IPS-11a (cell line): Measurements from ENCODE around the gene FOXO1.

Experiments
- H3K4me3 ChIP-seq: one replicate; pipeline ENCODE4 v1.5.1; 2013; ENCODE audit warnings: low read depth, low read length, control low read depth

FOXO1 gene

DNA sequence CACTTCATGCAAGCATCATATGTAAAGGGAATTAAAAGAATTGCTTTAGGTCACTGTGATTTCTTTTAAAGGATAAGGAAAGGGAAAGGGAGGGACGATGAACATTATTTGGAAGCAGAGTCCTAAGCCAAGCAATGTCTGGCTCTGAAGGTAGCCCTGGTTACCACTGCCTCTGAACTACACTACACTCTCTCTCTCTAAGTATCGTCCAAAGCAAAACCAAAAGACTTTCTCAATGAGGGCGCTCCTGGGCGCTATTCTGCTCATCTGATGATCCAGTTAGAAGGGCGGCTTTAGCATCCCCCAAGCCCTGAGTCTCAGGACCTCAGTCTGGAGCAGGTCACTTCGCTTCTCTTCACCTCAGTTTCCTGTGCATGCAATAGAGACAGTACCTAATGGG, 26.2 kb downstream of the FOXO1 start:
- no peak overlapping the region for H3K4me3 ChIP-seq

- H3K4me3 ChIP-seq: no peak overlapping the region
Observed at GRCh38 chr13:40639221-40639681, 27.2 kb downstream of the FOXO1 start.

DNA sequence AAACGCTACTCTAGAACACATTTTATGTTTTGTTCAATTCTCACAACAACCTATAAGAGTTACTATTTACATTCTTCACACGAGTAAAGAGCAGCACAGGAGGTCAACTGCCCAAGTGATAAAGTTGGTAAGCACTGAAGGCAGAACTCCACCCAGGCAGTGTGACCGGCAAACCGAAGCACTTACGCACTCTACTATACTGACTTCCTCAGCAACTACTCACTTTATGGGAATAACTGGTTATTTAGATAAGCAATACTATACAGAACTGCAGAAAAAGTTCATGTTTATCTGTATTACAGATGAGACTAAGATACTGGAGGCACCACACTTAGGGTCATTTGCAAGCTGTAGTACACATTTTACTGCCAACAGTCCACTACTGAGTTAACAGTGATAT, 28.8 kb downstream of the FOXO1 start:
- H3K4me3 ChIP-seq: no peak overlapping the region

- no peak overlapping the region for H3K4me3 ChIP-seq
Observed at GRCh38 chr13:40635315-40635995, 31.0 kb downstream of the FOXO1 start.

DNA sequence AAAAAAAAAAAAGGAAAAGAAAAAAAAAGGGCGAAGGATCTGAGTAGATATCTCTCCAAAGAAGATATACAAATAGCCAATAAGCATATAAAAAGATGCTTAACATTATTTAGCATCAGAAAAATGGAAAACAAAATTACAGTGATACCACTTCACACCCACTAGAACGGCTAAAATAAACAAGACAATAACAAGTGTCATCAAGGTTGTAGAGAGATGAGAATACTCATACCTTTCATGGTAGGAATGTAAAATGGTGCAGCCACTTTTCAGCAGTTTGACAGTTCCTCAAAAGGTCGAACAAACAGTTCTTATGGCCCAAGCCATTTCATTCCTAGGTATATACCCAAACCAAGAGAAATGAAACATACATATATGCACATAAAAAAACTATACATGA, 33.5 kb downstream of the FOXO1 start:
- no peak overlapping the region for H3K4me3 ChIP-seq

- H3K4me3 ChIP-seq: no peak overlapping the region
Observed at GRCh38 chr13:40631605-40632004, 34.8 kb downstream of the FOXO1 start.

DNA sequence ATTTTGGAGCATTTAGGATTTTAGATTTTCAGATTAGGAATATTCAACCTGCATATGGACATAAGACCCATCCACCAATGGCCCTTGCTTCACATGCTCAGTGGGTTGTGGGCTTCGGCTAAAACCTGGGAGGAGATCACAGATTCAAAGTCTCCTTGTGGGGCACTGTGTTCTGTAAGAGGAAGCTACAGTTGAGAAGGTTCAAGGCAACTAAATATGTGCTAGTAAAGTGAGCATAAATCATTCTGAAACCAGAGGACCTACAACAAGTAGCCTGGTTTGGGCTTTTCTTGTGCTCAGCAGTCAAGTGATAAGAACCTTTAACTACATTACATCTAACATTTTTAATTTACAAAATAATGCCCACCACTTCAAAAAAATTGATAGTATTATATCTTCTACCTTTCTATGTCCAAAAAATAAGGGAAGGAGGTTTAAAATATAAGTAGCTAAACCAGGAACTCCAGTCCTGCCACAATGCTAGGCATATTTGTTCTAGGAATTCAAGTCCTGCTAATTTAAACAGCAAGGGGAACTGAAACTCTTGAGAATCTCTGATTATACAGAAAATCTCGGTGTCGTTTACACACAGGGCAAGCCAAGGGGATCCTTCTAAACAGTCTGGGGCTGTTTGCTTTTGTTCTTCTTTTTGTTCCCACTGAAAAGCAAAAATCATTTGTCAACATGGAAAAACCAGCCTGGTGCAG, 36.6 kb downstream of the FOXO1 start:
- no peak overlapping the region for H3K4me3 ChIP-seq

GRCh38 chr13:40626977-40627376, 39.5 kb downstream of the FOXO1 start:
- H3K4me3 ChIP-seq: no peak overlapping the region

DNA sequence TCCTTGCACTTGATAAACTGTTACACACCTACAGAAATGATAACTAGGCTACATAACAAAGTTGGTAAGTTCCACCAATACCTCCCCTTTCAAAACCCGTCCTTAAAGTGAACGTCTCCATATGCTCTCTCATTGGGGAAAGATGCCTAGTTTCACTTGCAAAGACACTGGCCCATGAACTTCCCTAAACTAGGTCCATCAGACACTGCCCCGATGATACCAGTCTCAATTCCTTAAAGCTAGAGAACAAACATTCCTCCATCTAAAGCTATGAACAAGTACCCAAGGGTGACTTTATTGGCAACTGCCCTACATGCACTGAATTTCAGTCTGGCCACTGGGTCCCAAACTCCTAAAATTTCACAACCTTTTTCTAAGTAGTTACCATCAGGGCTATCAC, 39.9 kb downstream of the FOXO1 start:
- H3K4me3 ChIP-seq: no peak overlapping the region

GRCh38 chr13:40624986-40625385, 41.5 kb downstream of the FOXO1 start:
- H3K4me3 ChIP-seq: no peak overlapping the region

GRCh38 chr13:40624383-40624782, 42.1 kb downstream of the FOXO1 start:
- H3K4me3 ChIP-seq: no peak overlapping the region

GRCh38 chr13:40622761-40623160, 43.7 kb downstream of the FOXO1 start:
- H3K4me3 ChIP-seq: no peak overlapping the region

- H3K4me3 ChIP-seq: no peak overlapping the region
Observed at GRCh38 chr13:40622246-40622645, 44.2 kb downstream of the FOXO1 start.

GRCh38 chr13:40619479-40619814, 47.0 kb downstream of the FOXO1 start:
- no peak overlapping the region for H3K4me3 ChIP-seq

GRCh38 chr13:40618581-40619478, 47.6 kb downstream of the FOXO1 start:
- no peak overlapping the region for H3K4me3 ChIP-seq

GRCh38 chr13:40617801-40618356, 48.6 kb downstream of the FOXO1 start:
- H3K4me3 ChIP-seq: no peak overlapping the region

DNA sequence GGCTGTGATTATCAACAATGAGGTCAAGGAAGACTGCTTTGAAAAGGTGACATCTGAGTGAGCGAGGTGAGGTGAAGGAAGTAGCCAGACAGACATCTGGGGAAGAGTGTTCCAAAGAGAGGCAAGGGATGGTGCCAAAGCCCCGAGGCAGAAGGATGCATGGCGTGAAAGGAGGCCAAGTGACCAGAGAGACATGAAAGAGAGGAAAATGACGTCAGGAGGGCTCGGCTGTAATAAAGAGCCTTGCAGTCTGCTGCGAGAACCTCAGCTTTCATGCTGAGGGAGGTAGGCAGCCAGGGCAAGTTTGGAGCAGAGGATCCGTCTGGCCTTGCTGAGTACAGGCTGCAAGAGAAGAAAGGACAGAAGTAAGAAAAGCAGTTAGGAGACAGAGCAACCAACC, 50.8 kb downstream of the FOXO1 start:
- no peak overlapping the region for H3K4me3 ChIP-seq

DNA sequence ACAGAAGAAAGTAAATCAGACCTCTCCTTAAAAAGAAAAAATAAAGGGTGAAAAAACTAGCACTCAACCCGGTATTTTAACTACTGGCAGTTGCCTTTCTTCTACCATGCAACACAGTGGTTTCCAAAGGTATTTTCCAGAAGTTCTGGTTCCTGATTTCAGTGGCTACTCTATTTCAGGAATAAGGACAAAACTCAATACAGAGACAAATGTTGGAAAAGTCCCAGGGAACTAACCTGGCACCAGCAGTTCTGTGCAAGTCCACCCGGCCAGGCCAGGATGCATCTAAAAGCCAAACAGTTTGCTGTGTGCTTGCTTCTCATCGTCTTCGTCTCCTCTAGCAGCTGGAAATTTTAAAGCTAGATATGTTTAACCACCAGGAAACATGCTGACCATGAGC, 52.5 kb downstream of the FOXO1 start:
- H3K4me3 ChIP-seq: no peak overlapping the region

GRCh38 chr13:40613192-40613818, 53.1 kb downstream of the FOXO1 start:
- no peak overlapping the region for H3K4me3 ChIP-seq

GRCh38 chr13:40612041-40612440, 54.4 kb downstream of the FOXO1 start:
- no peak overlapping the region for H3K4me3 ChIP-seq

DNA sequence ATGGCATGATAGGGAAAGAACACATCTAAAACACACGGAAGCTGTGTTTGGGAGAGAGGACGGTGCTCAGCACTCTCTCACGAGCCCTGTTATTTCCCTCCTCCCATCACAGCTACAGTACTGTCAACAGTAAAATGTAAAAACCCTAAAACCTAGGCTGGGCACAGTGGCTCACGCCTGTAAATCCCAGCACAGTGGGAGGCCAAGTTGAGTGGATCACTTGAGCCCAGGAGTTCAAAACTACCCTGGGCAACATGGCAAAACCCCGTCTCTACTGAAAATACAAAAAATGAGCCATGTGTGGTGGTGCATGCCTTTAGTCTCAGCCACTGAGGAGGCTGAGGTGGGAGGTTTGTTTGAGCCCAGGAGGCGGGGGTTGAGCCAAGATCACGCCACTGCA, 54.8 kb downstream of the FOXO1 start:
- H3K4me3 ChIP-seq: no peak overlapping the region
